GM04503 (cell line): ENCODE measurements around the gene KPNB1.

Experiments used
- DNase-seq: peaks from one replicate; pipeline ENCODE4 v3.0.0-alpha.2; 2012; ENCODE audit warnings: low read depth

Gene KPNB1

GRCh38 chr17:47728214-47728877 is 78.6 kb downstream of the KPNB1 start:
- DNase-seq: no peak

GRCh38 chr17:47729476-47729875 is 79.8 kb downstream of the KPNB1 start:
- DNase-seq: no peak

GRCh38 chr17:47730681-47731080 is 81.0 kb downstream of the KPNB1 start:
- no peak for DNase-seq

GRCh38 chr17:47731396-47731795 is 81.7 kb downstream of the KPNB1 start:
- DNase-seq: no peak

GRCh38 chr17:47732399-47733046 is 82.8 kb downstream of the KPNB1 start:
- DNase-seq: no peak

GRCh38 chr17:47733047-47733673 is 83.4 kb downstream of the KPNB1 start, which contains the start of gene TBX21:
Gene TBX21, plus strand, starts transcription at chr17:47733236. Its CDS starts 219 bp downstream, at chr17:47733455.
- no peak for DNase-seq

GRCh38 chr17:47733674-47734410 is 84.1 kb downstream of the KPNB1 start:
- no peak for DNase-seq

- DNase-seq: no peak
These were observed 85.4 kb downstream of the KPNB1 start for GRCh38 chr17:47735139-47735464.
